H1 (cell line): ENCODE measurements around the gene AGPAT4. TPM values are rescaled to one million over a fixed set of nuclear protein-coding genes. Genes with fewer than 3 reads are reported as not detected.

Source experiments
- CTCF ChIA-PET: fragments of 300-600 bp; sonication (Branson Sonifier 250); formaldehyde crosslinking; loops from one replicate; lab custom pipeline; 2021; ENCODE audit not compliant: partially characterized antibody; lab: Charles Lee
- POLR2A ChIA-PET: fragments of 300-600 bp; sonication (Branson Sonifier 250); formaldehyde crosslinking; loops from one replicate; lab custom pipeline; 2021; ENCODE audit warnings: inconsistent platforms; ENCODE audit not compliant: partially characterized antibody; lab: Charles Lee
- DNase-seq, 2 experiments: peaks; one replicate each; pipeline versions ENCODE4 v3.0.0 to v3.0.0-alpha.2; 2010 to 2022; ENCODE audit warnings: low spot score in 2 of 2, low read depth in 1 of 2, mixed read lengths in 1 of 2
- FAIRE-seq: peaks from 2 replicates; lab custom pipeline; 2011; peaks lifted over from hg19 to GRCh38; lab: Jason Lieb, UNC
- H2AFZ ChIP-seq: 2 replicates; pipeline ENCODE4 v1.8.1; 2012; ENCODE audit warnings: low read length, inconsistent platforms
- H2AK5ac ChIP-seq: 2 replicates; pipeline ENCODE4 v1.6.1; 2013; ENCODE audit warnings: low read depth, low read length
- H2BK120ac ChIP-seq: replicated peaks from 2 replicates; pipeline ENCODE3; 2013; ENCODE audit warnings: low read depth, low read length, inconsistent platforms
- H2BK12ac ChIP-seq: 2 replicates; pipeline ENCODE4 v1.6.1; 2013; ENCODE audit warnings: low read depth, low read length
- H2BK15ac ChIP-seq: 2 replicates; pipeline ENCODE4 v1.6.1; 2013; ENCODE audit warnings: low read length
- H2BK20ac ChIP-seq: 2 replicates; pipeline ENCODE4 v1.6.1; 2013; ENCODE audit warnings: low read length
- H2BK5ac ChIP-seq: 2 replicates; pipeline ENCODE4 v1.6.1; 2013; ENCODE audit warnings: low read depth, low read length
- H3K14ac ChIP-seq: 2 replicates; pipeline ENCODE4 v1.6.1; 2013; ENCODE audit warnings: inconsistent platforms; ENCODE audit not compliant: insufficient read length
- H3K18ac ChIP-seq: 2 replicates; pipeline ENCODE4 v1.6.1; 2013; ENCODE audit warnings: low read length; ENCODE audit errors: extremely low read depth
- H3K23ac ChIP-seq: 2 replicates; pipeline ENCODE4 v1.6.1; 2013; ENCODE audit warnings: inconsistent platforms; ENCODE audit not compliant: insufficient read length
- H3K23me2 ChIP-seq: 2 replicates; pipeline ENCODE4 v1.6.1; 2013; ENCODE audit warnings: low read depth, low read length
- H3K27ac ChIP-seq: 2 replicates; pipeline ENCODE4 v1.6.1; 2011; ENCODE audit warnings: low read depth, low read length, inconsistent platforms
- H3K27me3 ChIP-seq, 4 experiments: replicated peaks in 1 of 4; 1 replicate in 1 of 4; 2 replicates in 3 of 4; pipeline versions ENCODE4 v1.6.1 to v1.8.1; 2011 to 2013; ENCODE audit warnings: low read length in 3 of 4, mild to moderate bottlenecking in 3 of 4, inconsistent platforms in 2 of 4, mixed read lengths in 2 of 4, moderate library complexity in 1 of 4; ENCODE audit not compliant: control insufficient read depth in 3 of 4, insufficient read depth in 3 of 4; ENCODE audit errors: extremely low read depth in 1 of 4
- H3K36me3 ChIP-seq, 4 experiments: 2 replicates each; pipeline versions ENCODE4 v1.6.1 to v1.8.1; 2011 to 2013; ENCODE audit warnings: mild to moderate bottlenecking in 4 of 4, low read length in 3 of 4, moderate library complexity in 2 of 4, control low read depth in 1 of 4, inconsistent platforms in 1 of 4; ENCODE audit not compliant: insufficient read depth in 4 of 4, control insufficient read depth in 2 of 4
- H3K4ac ChIP-seq: replicated peaks from 2 replicates; pipeline ENCODE3; 2013; ENCODE audit warnings: low read length, low read depth, mixed read lengths, inconsistent platforms; ENCODE audit not compliant: insufficient read length
- H3K4me1 ChIP-seq, 4 experiments: replicated peaks in 1 of 4; 1 replicate in 1 of 4; 2 replicates in 3 of 4; pipeline versions ENCODE4 v1.6.1 to v1.8.1; 2011 to 2013; ENCODE audit warnings: low read length in 3 of 4, inconsistent platforms in 2 of 4, mixed read lengths in 1 of 4; ENCODE audit not compliant: insufficient read depth in 4 of 4, control insufficient read depth in 3 of 4
- H3K4me2 ChIP-seq, 2 experiments: 2 replicates each; pipeline versions ENCODE4 v1.6.1 to v1.8.1; 2011 to 2013; ENCODE audit warnings: low read depth in 2 of 2, low read length in 2 of 2, control low read depth in 1 of 2, inconsistent platforms in 1 of 2, mild to moderate bottlenecking in 1 of 2; ENCODE audit not compliant: insufficient read depth in 1 of 2
- H3K4me3 ChIP-seq, 4 experiments: fragments of 200-600, 300-600 bp in 1 of 4; sonication (generic), shearing (Covaris generic), sonication (Bioruptor Twin) in 1 of 4; 2 replicates each; pipeline versions ENCODE4 v1.5.1 to v1.8.1; 2011 to 2016; ENCODE audit warnings: low read length in 4 of 4, low read depth in 3 of 4, control low read depth in 2 of 4, inconsistent platforms in 2 of 4, mild to moderate bottlenecking in 2 of 4, mixed read lengths in 1 of 4, moderate library complexity in 1 of 4; ENCODE audit not compliant: insufficient read depth in 2 of 4; ENCODE audit errors: extremely low read depth in 1 of 4
- H3K56ac ChIP-seq: replicated peaks from 2 replicates; pipeline ENCODE3; 2013; ENCODE audit warnings: low read depth, mild to moderate bottlenecking, mixed read lengths, low read length, inconsistent platforms; ENCODE audit not compliant: insufficient read length
- H3K79me1 ChIP-seq: 2 replicates; pipeline ENCODE4 v1.6.1; 2013; ENCODE audit warnings: low read depth, low read length, control low read depth
- H3K79me2 ChIP-seq, 2 experiments: 2 replicates each; pipeline versions ENCODE4 v1.6.1 to v1.8.1; 2012 to 2013; ENCODE audit warnings: low read length in 2 of 2, mild to moderate bottlenecking in 2 of 2, inconsistent platforms in 1 of 2; ENCODE audit not compliant: insufficient read depth in 2 of 2, control insufficient read depth in 1 of 2
- H3K9ac ChIP-seq, 4 experiments: replicated peaks in 1 of 4; 1 replicate in 1 of 4; 2 replicates in 3 of 4; pipeline versions ENCODE4 v1.6.1 to v1.8.1; 2011 to 2013; ENCODE audit warnings: low read depth in 3 of 4, low read length in 3 of 4, control low read depth in 2 of 4, mild to moderate bottlenecking in 2 of 4, moderate library complexity in 2 of 4, inconsistent platforms in 1 of 4; ENCODE audit errors: extremely low read depth in 1 of 4
- H3K9me3 ChIP-seq, 2 experiments: 2 replicates each; pipeline versions ENCODE4 v1.6.1 to v1.8.1; 2012 to 2013; ENCODE audit warnings: mild to moderate bottlenecking in 2 of 2, moderate library complexity in 2 of 2, control low read depth in 1 of 2, inconsistent platforms in 1 of 2, low read depth in 1 of 2, low read length in 1 of 2, mixed read lengths in 1 of 2; ENCODE audit not compliant: insufficient read depth in 2 of 2
- H4K20me1 ChIP-seq, 2 experiments: replicated peaks in 1 of 2; 2 replicates each; pipeline versions ENCODE3 to v1.8.1; 2011 to 2013; ENCODE audit warnings: inconsistent platforms in 2 of 2, low read length in 2 of 2, mild to moderate bottlenecking in 1 of 2; ENCODE audit not compliant: insufficient read depth in 2 of 2, control insufficient read depth in 1 of 2
- H4K5ac ChIP-seq: 2 replicates; pipeline ENCODE4 v1.6.1; 2013; ENCODE audit warnings: low read length, low read depth, mixed read lengths, inconsistent platforms; ENCODE audit not compliant: insufficient read length
- H4K8ac ChIP-seq: 2 replicates; pipeline ENCODE4 v1.8.0; 2013; ENCODE audit warnings: mild to moderate bottlenecking, moderate library complexity, low read length, inconsistent platforms; ENCODE audit not compliant: insufficient read depth; ENCODE audit errors: extremely low read depth
- H4K91ac ChIP-seq: replicated peaks from 2 replicates; pipeline ENCODE3; 2013; ENCODE audit warnings: low read length, mixed read lengths, inconsistent platforms; ENCODE audit not compliant: insufficient read length
- ASH2L ChIP-seq: fragments of 200-600, 300-600 bp; sonication (generic); IDR thresholded peaks from one replicate; pipeline ENCODE4 v1.7.1; 2017; ENCODE audit warnings: low read length
- BRCA1 ChIP-seq: IDR thresholded peaks from 2 replicates; pipeline ENCODE4 v1.6.1; 2012; ENCODE audit warnings: low read depth, low read length, improper control_type of control experiment
- HDAC6 ChIP-seq: IDR thresholded peaks from one replicate; pipeline ENCODE4 v1.7.1; 2012; ENCODE audit warnings: low read depth, mild to moderate bottlenecking, inconsistent platforms, low read length, moderate library complexity
- KDM5A ChIP-seq: fragments of 200-600 bp; IDR thresholded peaks from 2 replicates; pipeline ENCODE4 v1.7.1; 2012; ENCODE audit warnings: mild to moderate bottlenecking, low read length, inconsistent platforms, mixed read lengths
- POLR2AphosphoS5 ChIP-seq: IDR thresholded peaks from 2 replicates; pipeline ENCODE4 v1.6.1; 2011; ENCODE audit warnings: low read depth, low read length
- RBBP5 ChIP-seq: IDR thresholded peaks from 2 replicates; pipeline ENCODE4 v1.7.1; 2012; ENCODE audit warnings: low read depth, mild to moderate bottlenecking, inconsistent platforms, low read length, moderate library complexity, borderline replicate concordance
- TAF1 ChIP-seq: IDR thresholded peaks from 2 replicates; pipeline ENCODE4 v1.6.1; 2011; ENCODE audit warnings: mild to moderate bottlenecking, low read depth, low read length
- TCF12 ChIP-seq: IDR thresholded peaks from 2 replicates; pipeline ENCODE4 v1.6.1; 2011; ENCODE audit warnings: low read depth, mild to moderate bottlenecking, low read length
- YY1 ChIP-seq: IDR thresholded peaks from 2 replicates; pipeline ENCODE4 v1.6.1; 2011; ENCODE audit warnings: low read depth, mild to moderate bottlenecking, low read length
- ZNF274 ChIP-seq: IDR thresholded peaks from 2 replicates; pipeline ENCODE4 v1.7.0; 2012; ENCODE audit warnings: low read length, borderline replicate concordance; ENCODE audit errors: extremely low read depth
- WGBS, 2 experiments: shearing (Covaris generic) in 1 of 2; methylation state at CpG; one replicate each; pipeline versions ENCODE4 v1.1.6 to v1.1.7; 2013 to 2015; ENCODE audit warnings: low lambda C conversion rate in 2 of 2, mixed read lengths in 2 of 2, inconsistent platforms in 1 of 2, low coverage in 1 of 2, missing lambda C conversion rate in 1 of 2; ENCODE audit not compliant: insufficient replicate concordance in 2 of 2, insufficient coverage in 1 of 2, insufficient read length in 1 of 2; ENCODE audit errors: extremely low coverage in 1 of 2, missing lambda C conversion rate in 1 of 2; 5-methylcytosine and 5-hydroxymethylcytosine counted together
- polyA plus RNA-seq, 7 experiments: library from polyadenylated mRNA; depleted of rRNA in 3 of 7; stranded (reverse) in 5 of 7; unstranded in 2 of 7; fragments of >200 nt in 5 of 7; fragments of 200-250 nt in 2 of 7; gene quantifications; 1 replicate in 5 of 7; 2 replicates in 1 of 7; 4 replicates in 1 of 7; pipeline versions ENCODE4 v1.2.1 to v1.2.3, GENCODE V29; 2011 to 2013; ENCODE audit warnings: missing spikeins in 2 of 7, mixed read lengths in 2 of 7
- total RNA-seq: library from RNA; stranded (reverse); fragmentation: NEBNext Ultra II Directional; extraction: Animal tissue kit (Norgen Biotek cat#: 25700); gene quantifications from 2 replicates; pipeline ENCODE4 v1.2.1, GENCODE V29; 2021
- TF ChIP-seq, protein P1 (sequence below): IDR thresholded peaks from 2 replicates; pipeline ENCODE4 v1.6.1; 2012; ENCODE audit warnings: inconsistent platforms
- TF ChIP-seq, protein P2 (sequence below), 3 experiments: IDR thresholded peaks; 1 replicate in 2 of 3; 2 replicates in 1 of 3; pipeline versions ENCODE4 v1.5.1 to v1.6.1; 2011; ENCODE audit warnings: low read length in 3 of 3, mild to moderate bottlenecking in 3 of 3, inconsistent platforms in 2 of 3, low read depth in 1 of 3, moderate library complexity in 1 of 3; ENCODE audit not compliant: insufficient read depth in 1 of 3; ENCODE audit errors: control extremely low read depth in 1 of 3

The AGPAT4 gene
- total and polyA plus RNA-seq, 2 of the 8 experiments (the other 6 are each of a cell fraction or from before 2014, with no cell fraction given), result 13.5 to 23.8 TPM

DNA sequence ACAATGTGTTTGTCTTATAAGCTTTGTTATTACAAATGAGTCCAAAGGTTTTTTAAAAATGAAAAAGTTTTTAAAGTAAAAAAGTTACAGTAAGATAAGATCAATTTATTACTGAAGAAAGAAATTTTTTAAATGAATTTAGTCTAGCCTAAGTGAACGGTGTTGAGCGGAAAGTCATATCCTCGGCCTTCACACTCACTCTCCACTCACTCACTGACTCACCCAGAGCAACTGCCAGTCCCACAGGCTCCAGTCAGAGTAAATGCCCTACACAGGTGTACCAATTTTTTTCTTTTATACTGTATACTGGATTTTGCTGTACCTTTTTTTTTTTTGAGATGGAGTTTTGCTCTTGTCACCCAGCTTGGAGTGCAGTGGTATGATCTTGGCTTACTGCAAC is 42.7 kb upstream of the AGPAT4 start:
- Histone ChIP-seq H2BK12ac (no peak overlapping the region), H2AFZ (no peak overlapping the region), H4K91ac (no peak overlapping the region), H3K4ac (no peak overlapping the region), H3K79me1 (no peaks in the 10 kb centered on the region), H2AK5ac (no peak overlapping the region), H3K79me2 (no peaks in the 10 kb centered on the region), H3K14ac (no peak overlapping the region), H3K9ac (no peak overlapping the region), H3K27ac (no peak overlapping the region), H3K56ac (no peak overlapping the region), H4K5ac (no peak overlapping the region), H2BK5ac (no peak overlapping the region), H2BK20ac (no peak overlapping the region), H3K36me3 (no peaks in the 10 kb centered on the region), H3K18ac (no peak overlapping the region), H3K23ac (no peak overlapping the region), H3K4me3 (no peak overlapping the region), H2BK120ac (no peak overlapping the region), H4K8ac (no peak overlapping the region), H3K9me3 (peaks cover 3 to 10% of the 10 kb centered on the region in 2 experiments; a peak in 2 of 4 replicates), H2BK15ac (no peak overlapping the region), H4K20me1 (no peaks in the 10 kb centered on the region), H3K4me2 (no peak overlapping the region), H3K23me2 (no peaks in the 10 kb centered on the region), H3K27me3 (no peaks in the 10 kb centered on the region), H3K4me1 (no peaks in the 10 kb centered on the region; a peak in 1 of 7 replicates)
- CTCF ChIA-PET, result interaction anchor here (0.6 kb wide), 1 partner anchor 44 kb away, joined by 3 read pairs; no protein-coding TSS in a partner anchor
- DNase-seq (no peak), FAIRE-seq (no peak)
- POLR2A ChIA-PET, result no interaction called here
- WGBS, 2 experiments, result 96% methylated on average over 3 of the region's 3 CpGs; no CpG with 5 or more reads in 1 of the 2 experiments
- TF ChIP-seq, protein P1, sequence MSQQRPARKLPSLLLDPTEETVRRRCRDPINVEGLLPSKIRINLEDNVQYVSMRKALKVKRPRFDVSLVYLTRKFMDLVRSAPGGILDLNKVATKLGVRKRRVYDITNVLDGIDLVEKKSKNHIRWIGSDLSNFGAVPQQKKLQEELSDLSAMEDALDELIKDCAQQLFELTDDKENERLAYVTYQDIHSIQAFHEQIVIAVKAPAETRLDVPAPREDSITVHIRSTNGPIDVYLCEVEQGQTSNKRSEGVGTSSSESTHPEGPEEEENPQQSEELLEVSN, result no peak
- TF ChIP-seq YY1 (no peak), ZNF274 (no peak), TAF1 (no peak), KDM5A (no peak), BRCA1 (no peak), TCF12 (no peak), ASH2L (no peak), HDAC6 (no peak), RBBP5 (no peak), POLR2AphosphoS5 (no peak)
- TF ChIP-seq, protein P2, sequence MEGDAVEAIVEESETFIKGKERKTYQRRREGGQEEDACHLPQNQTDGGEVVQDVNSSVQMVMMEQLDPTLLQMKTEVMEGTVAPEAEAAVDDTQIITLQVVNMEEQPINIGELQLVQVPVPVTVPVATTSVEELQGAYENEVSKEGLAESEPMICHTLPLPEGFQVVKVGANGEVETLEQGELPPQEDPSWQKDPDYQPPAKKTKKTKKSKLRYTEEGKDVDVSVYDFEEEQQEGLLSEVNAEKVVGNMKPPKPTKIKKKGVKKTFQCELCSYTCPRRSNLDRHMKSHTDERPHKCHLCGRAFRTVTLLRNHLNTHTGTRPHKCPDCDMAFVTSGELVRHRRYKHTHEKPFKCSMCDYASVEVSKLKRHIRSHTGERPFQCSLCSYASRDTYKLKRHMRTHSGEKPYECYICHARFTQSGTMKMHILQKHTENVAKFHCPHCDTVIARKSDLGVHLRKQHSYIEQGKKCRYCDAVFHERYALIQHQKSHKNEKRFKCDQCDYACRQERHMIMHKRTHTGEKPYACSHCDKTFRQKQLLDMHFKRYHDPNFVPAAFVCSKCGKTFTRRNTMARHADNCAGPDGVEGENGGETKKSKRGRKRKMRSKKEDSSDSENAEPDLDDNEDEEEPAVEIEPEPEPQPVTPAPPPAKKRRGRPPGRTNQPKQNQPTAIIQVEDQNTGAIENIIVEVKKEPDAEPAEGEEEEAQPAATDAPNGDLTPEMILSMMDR (IDR thresholded peaks at IDR 0.05; ENCODE audit: control extremely low read depth in 1 of 3, insufficient read depth in 1 of 3, low read depth in 1 of 3, low read length in 3 of 3), result no peak
